Suppressor macrophage treated with lipopolysaccharide for 4 hours (primary cell): ENCODE results near the gene EOGT.

ENCODE experiments used
- DNase-seq: peaks from one replicate; pipeline ENCODE4 v3.0.0-alpha.2; 2020

EOGT gene

DNA sequence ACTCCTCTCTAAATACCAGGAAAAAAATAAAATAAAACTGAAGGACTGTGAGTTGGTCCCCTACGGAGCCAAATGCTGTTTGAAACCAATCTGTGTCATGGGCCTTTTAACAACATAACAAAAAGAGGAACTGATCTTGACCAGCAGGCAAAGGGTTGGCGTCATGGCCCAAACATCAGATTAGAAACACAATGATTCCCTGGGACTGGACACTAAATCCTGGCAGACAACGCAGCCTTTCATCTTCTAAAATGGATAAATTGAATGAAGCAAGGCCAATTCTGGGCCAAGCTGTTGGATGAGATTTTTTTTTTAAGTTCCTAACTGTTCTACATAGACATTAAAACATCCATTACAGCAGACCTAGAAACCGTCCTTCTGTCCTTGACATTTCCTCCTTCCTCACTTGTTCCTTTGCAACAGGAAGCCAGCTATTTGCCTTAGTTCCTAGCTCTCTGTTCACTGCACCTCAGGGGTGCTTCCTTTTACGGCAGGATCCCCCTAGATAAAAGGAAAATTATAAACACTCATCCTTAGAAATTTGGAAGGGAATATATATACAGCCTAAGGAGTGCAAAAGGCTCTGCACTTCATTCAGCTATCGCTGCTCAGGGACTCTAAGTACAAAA is 59.6 kb downstream of the EOGT start:
- DNase-seq: peak; percentile 17

DNA sequence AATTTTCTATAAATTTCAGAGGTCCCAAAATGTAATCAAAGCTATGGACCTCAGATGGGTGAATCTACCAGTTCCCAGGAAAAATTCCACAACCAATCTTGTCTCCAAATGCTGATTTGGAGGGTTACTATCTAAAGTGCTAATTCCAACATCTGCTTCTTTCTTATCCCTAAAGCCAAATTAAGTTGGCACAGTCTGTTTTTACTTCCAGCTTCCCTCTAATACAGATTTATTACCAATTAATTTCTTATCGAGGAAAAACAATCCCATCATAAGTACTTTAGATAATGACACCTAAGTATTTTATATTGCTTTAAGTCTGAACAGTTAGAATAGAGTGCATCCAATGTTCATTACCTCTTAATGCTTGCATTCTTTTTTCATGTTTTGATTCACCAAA is 68.3 kb downstream of the EOGT start:
- DNase-seq: no peak

GRCh38 chr3:68943753-68944500 is 69.6 kb downstream of the EOGT start:
- DNase-seq: no peak

DNA sequence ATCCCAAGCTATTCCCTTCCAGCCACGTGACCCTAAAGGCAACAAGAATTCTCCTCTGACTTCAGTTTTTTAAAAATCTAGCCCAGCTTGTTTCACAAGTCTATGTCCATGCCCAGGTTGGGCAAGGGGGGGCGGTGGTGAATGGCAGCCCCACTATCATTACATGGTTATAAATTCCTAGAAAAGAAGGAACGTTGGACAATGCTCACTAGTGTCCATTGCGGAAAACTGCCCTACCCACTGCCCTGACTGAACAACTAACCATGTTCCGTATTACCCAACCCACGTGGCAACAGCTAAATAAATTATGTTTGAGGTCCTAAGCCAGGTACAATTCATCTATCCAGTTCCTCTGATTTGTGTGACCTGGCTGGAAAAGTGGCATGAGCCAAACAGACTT is 72.4 kb downstream of the EOGT start:
- DNase-seq: no peak

- no peak for DNase-seq
Measured at GRCh38 chr3:68936856-68937255, 76.6 kb downstream of the EOGT start.

GRCh38 chr3:68935778-68936177 is 77.7 kb downstream of the EOGT start:
- no peak for DNase-seq

DNA sequence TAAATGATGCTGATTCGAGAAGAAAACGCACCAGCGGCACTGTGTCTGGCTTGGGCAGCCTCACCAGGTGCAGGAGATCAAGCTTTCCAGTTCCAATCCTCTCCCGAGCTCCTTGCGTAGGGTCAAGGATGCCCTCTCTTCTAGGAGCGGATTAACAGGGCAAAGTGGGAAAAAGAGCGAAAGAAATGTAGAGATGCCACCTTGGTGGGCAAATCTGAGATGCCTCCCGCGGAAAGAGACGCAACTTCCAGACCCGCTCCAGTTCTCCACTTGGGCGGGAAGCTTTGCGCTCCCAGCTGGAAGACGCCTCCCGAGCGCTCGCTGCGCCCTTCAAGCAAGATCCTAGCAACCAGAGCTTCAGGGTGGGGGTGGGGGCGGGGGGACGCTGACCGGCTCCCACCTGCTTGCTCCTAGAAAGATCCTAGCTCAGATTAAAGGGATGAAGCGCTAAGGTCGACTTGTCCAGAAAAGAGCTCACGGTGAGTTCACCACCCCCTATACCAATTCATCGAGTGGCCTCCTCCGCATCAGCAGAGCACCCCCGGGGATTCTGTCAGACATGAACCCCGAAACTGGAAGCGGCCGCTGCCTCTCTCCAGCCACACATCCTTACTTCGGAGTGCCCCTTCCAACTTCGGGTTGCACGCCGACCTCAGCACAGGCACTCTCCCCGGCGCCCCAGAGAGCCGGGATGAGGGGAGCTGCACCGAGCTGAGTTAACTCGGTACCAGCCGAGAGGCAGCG is 81.9 kb downstream of the EOGT start:
- DNase-seq: no peak
